Measurements from ENCODE around the gene LINGO3. TPM values are rescaled to one million over a fixed set of nuclear protein-coding genes. Genes with fewer than 3 reads are reported as not detected.
"Not testable (repeated sequence)": the region's sequence is repeated elsewhere in the genome, so short reads cannot be mapped to it uniquely, and the experiment has no call there.

Gene LINGO3
- total RNA-seq, 1 donor from 2014 or later: not detected

GRCh38 chr19:2353887-2354592, 46.1 kb upstream of the LINGO3 start:
- intact Hi-C loops (cut with DNase I): no loop called here
- Histone ChIP-seq H3K36me3 (peaks cover 0 to 18% of the 10 kb centered on the region in 2 donors), H3K27me3 (no peaks in the 10 kb centered on the region), H3K4me3 (no peak overlapping the region), H3K4me1 (no peaks in the 10 kb centered on the region), H3K9me3 (no peaks in the 10 kb centered on the region), H3K27ac (no peak overlapping the region)
- no peak for DNase-seq (ENCODE audit: extremely low spot score in 2 of 2)
- no peak for TF ChIP-seq POLR2AphosphoS5 (IDR thresholded peaks at IDR 0.05; ENCODE audit: insufficient read depth in 1 of 2, low read depth in 1 of 2)
- TF ChIP-seq, protein P1, sequence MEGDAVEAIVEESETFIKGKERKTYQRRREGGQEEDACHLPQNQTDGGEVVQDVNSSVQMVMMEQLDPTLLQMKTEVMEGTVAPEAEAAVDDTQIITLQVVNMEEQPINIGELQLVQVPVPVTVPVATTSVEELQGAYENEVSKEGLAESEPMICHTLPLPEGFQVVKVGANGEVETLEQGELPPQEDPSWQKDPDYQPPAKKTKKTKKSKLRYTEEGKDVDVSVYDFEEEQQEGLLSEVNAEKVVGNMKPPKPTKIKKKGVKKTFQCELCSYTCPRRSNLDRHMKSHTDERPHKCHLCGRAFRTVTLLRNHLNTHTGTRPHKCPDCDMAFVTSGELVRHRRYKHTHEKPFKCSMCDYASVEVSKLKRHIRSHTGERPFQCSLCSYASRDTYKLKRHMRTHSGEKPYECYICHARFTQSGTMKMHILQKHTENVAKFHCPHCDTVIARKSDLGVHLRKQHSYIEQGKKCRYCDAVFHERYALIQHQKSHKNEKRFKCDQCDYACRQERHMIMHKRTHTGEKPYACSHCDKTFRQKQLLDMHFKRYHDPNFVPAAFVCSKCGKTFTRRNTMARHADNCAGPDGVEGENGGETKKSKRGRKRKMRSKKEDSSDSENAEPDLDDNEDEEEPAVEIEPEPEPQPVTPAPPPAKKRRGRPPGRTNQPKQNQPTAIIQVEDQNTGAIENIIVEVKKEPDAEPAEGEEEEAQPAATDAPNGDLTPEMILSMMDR (IDR thresholded peaks at IDR 0.05): no peak
- no peak for TF ChIP-seq POLR2A (IDR thresholded peaks at IDR 0.05)

DNA sequence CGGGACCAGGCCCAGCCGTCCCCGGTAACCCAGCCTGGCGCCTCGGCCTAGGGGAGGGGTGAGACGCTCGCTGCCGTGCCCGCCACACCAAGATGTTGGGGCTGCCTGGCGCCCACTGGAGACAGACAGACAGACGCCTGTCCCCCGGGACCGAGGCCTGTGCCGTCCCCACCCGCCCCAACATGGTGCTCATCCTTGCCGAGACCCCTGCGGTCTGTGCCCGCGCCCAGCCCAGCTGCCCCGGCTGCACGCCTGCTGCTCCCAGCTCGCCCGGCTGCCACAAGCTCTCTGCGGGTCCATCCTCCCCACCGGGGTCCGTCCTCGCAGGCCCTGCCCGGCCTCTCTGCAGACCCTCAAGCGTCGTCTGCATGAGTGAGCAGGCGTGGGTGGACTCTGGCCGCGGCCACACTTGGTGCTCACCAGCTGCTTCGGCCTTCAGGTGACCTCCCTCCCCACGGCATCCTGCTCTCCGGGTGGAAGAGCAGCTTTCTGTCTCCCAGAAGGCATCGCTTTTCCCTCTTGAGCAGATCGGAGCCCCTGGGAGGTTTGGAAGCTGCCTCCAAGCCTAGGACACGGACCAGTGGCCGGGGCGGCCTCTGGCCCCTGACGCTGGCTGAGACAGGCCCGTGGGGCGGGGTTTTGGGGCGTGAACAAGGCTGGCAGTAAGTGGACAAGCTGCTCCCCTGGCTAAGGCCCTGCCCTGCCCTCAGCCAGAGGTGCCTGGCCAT, 45.4 kb upstream of the LINGO3 start:
- intact Hi-C loops (cut with DNase I): no loop called here
- Histone ChIP-seq H3K4me1 (no peaks in the 10 kb centered on the region), H3K27me3 (no peaks in the 10 kb centered on the region), H3K4me3 (no peak overlapping the region), H3K9me3 (no peaks in the 10 kb centered on the region), H3K27ac (no peak overlapping the region), H3K36me3 (peaks cover 0 to 24% of the 10 kb centered on the region in 2 donors)
- DNase-seq (ENCODE audit: extremely low spot score in 2 of 2): no peak
- TF ChIP-seq, protein P1 (IDR thresholded peaks at IDR 0.05): no peak
- TF ChIP-seq POLR2AphosphoS5 (IDR thresholded peaks at IDR 0.05; ENCODE audit: insufficient read depth in 1 of 2, low read depth in 1 of 2): no peak
- TF ChIP-seq POLR2A (IDR thresholded peaks at IDR 0.05): no peak

- no peak overlapping the region for H3K27ac ChIP-seq
- peaks cover 0 to 24% of the 10 kb centered on the region in 2 donors for H3K36me3 ChIP-seq
- H3K4me1 ChIP-seq: no peaks in the 10 kb centered on the region
- H3K9me3 ChIP-seq: no peaks in the 10 kb centered on the region
- no peak overlapping the region for H3K4me3 ChIP-seq
- TF ChIP-seq POLR2AphosphoS5 (IDR thresholded peaks at IDR 0.05; ENCODE audit: insufficient read depth in 1 of 2, low read depth in 1 of 2): no peak
- TF ChIP-seq, protein P1 (IDR thresholded peaks at IDR 0.05): no peak
- TF ChIP-seq POLR2A (IDR thresholded peaks at IDR 0.05): no peak
- intact Hi-C loops (cut with DNase I): no loop called here
- no peaks in the 10 kb centered on the region for H3K27me3 ChIP-seq
- no peak for DNase-seq (ENCODE audit: extremely low spot score in 2 of 2)
Observed at GRCh38 chr19:2352121-2352520, 44.2 kb upstream of the LINGO3 start.

DNA sequence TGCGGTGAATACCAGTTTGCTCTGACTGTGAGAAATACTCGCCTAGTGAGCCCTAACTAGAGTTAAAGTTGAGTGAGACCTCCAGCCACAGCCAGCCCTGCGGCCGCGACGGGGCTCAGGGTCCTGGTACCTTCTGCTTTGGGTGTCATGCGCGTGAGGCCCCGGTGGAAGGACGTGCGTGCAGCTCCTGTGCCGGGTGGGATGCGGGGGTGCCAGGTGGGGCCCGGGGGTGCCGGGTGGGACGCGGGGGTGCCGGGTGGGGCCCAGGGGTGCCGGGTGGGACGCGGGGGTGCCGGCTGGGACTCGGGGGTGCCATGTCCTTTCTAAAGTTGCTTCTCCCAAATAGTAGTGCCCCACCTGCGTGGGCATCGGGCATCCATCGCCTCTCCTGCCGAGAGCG, 43.6 kb upstream of the LINGO3 start:
- H3K4me3 ChIP-seq: no peak overlapping the region
- H3K9me3 ChIP-seq: no peaks in the 10 kb centered on the region
- no peaks in the 10 kb centered on the region for H3K27me3 ChIP-seq
- no peak for DNase-seq (ENCODE audit: extremely low spot score in 2 of 2)
- no peak for TF ChIP-seq POLR2AphosphoS5 (IDR thresholded peaks at IDR 0.05; ENCODE audit: insufficient read depth in 1 of 2, low read depth in 1 of 2)
- TF ChIP-seq, protein P1 (IDR thresholded peaks at IDR 0.05): no peak
- TF ChIP-seq POLR2A (IDR thresholded peaks at IDR 0.05): no peak
- no peaks in the 10 kb centered on the region for H3K4me1 ChIP-seq
- no peak overlapping the region for H3K27ac ChIP-seq
- H3K36me3 ChIP-seq: peaks cover 0 to 26% of the 10 kb centered on the region in 2 donors
- intact Hi-C loops (cut with DNase I): no loop called here

- peaks cover 0 to 28% of the 10 kb centered on the region in 2 donors for H3K36me3 ChIP-seq
- H3K4me1 ChIP-seq: no peaks in the 10 kb centered on the region
- H3K9me3 ChIP-seq: no peaks in the 10 kb centered on the region
- no peaks in the 10 kb centered on the region for H3K27me3 ChIP-seq
- intact Hi-C loops (cut with DNase I): no loop called here
- TF ChIP-seq, protein P1 (IDR thresholded peaks at IDR 0.05): no peak
- TF ChIP-seq POLR2A (IDR thresholded peaks at IDR 0.05) (no peak), POLR2AphosphoS5 (IDR thresholded peaks at IDR 0.05; ENCODE audit: insufficient read depth in 1 of 2, low read depth in 1 of 2) (no peak)
- no peak overlapping the region for H3K4me3 ChIP-seq
- no peak for DNase-seq (ENCODE audit: extremely low spot score in 2 of 2)
- H3K27ac ChIP-seq: no peak overlapping the region
Observed at GRCh38 chr19:2350656-2351055, 42.7 kb upstream of the LINGO3 start.

DNA sequence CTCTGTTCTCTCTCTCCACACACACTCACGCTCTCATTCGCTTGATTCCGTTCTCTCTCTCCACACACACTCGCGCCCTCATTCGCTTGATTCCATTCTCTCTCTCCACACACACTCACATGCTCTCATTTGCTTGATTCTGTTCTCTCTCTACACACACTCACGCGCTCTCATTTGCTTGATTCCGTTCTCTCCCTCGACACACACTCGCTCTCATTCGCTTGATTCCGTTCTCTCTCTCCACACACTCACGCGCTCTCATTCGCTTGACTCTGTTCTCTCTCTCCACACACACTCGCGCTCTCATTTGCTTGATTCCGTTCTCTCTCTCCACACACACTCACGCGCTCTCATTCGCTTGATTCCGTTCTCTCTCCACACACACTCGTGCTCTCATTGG, 41.9 kb upstream of the LINGO3 start:
- H3K27ac ChIP-seq; H3K4me3 ChIP-seq; H3K4me1 ChIP-seq; H3K27me3 ChIP-seq; intact Hi-C loops (cut with DNase I); H3K9me3 ChIP-seq; DNase-seq (ENCODE audit: extremely low spot score in 2 of 2): not testable (repeated sequence)
- H3K36me3 ChIP-seq: peaks cover 0 to 28% of the 10 kb centered on the region in 2 donors
